IMR-90 (cell line): ENCODE data around the gene OAS1. TPM values are rescaled to one million over a fixed set of nuclear protein-coding genes. Genes with fewer than 3 reads are reported as not detected.
"Not testable (repeated sequence)": the region's sequence is repeated elsewhere in the genome, so short reads cannot be mapped to it uniquely, and the experiment has no call there.

Source experiments
- ATAC-seq: fragments of 200-7000 bp; cut with Tn5 transposase; 2 replicates; pipeline ENCODE4 v1.9.1; 2020; ENCODE audit warnings: low read depth, mild to moderate bottlenecking, moderate library complexity
- BruUV-seq: library from RNA; stranded (reverse); fragments of 400-500 nt; replicated peaks from 2 replicates; lab custom pipeline; 2021; lab: Mats Ljungman, UMichigan
- CTCF ChIA-PET: fragments of 300-600 bp; formaldehyde crosslinking; extraction: SDS; loops from one replicate; lab custom pipeline; 2021; ENCODE audit warnings: antibody characterized with exemption; lab: Yijun Ruan, JAX
- POLR2A ChIA-PET: fragments of 300-600 bp; sonication (Branson Sonifier 250); formaldehyde crosslinking; loops from one replicate; lab custom pipeline; 2022; ENCODE audit warnings: antibody characterized with exemption; ENCODE audit not compliant: unreplicated experiment; lab: Charles Lee
- DNase-seq: peaks from one replicate; pipeline ENCODE4 v3.0.0; 2013
- H2AFZ ChIP-seq: replicated peaks from 2 replicates; pipeline ENCODE3; 2013; ENCODE audit warnings: low read length, mild to moderate bottlenecking; ENCODE audit not compliant: poor library complexity
- H2AK5ac ChIP-seq: 2 replicates; pipeline ENCODE4 v1.6.1; 2013; ENCODE audit warnings: low read depth, low read length, inconsistent platforms
- H2AK9ac ChIP-seq: replicated peaks from 2 replicates; pipeline ENCODE3; 2013; ENCODE audit warnings: mild to moderate bottlenecking, low read depth, low read length, moderate library complexity; ENCODE audit not compliant: poor library complexity
- H2BK120ac ChIP-seq: 2 replicates; pipeline ENCODE4 v1.6.1; 2013; ENCODE audit warnings: low read depth, low read length, inconsistent platforms
- H2BK15ac ChIP-seq: 3 replicates; pipeline ENCODE4 v1.6.1; 2013; ENCODE audit warnings: low read depth, low read length, inconsistent platforms
- H2BK20ac ChIP-seq: 2 replicates; pipeline ENCODE4 v1.6.1; 2013; ENCODE audit warnings: low read depth, mild to moderate bottlenecking, inconsistent platforms, low read length, moderate library complexity
- H2BK5ac ChIP-seq: 2 replicates; pipeline ENCODE4 v1.6.1; 2013; ENCODE audit warnings: mild to moderate bottlenecking, low read depth, low read length, inconsistent platforms; ENCODE audit not compliant: poor library complexity, severe bottlenecking
- H3K14ac ChIP-seq: replicated peaks from 2 replicates; pipeline ENCODE4 v1.6.1; 2013; ENCODE audit warnings: low read depth, low read length, inconsistent platforms
- H3K18ac ChIP-seq: 2 replicates; pipeline ENCODE4 v1.6.1; 2013; ENCODE audit warnings: low read depth, low read length, control low read depth
- H3K23ac ChIP-seq: 2 replicates; pipeline ENCODE4 v1.6.1; 2013; ENCODE audit warnings: low read depth, low read length, inconsistent platforms
- H3K27ac ChIP-seq: 2 replicates; pipeline ENCODE4 v1.5.1; 2013; ENCODE audit warnings: mild to moderate bottlenecking, control low read depth, low read length; ENCODE audit not compliant: insufficient read depth
- H3K27me3 ChIP-seq: 2 replicates; pipeline ENCODE4 v1.6.1; 2013; ENCODE audit warnings: low read length; ENCODE audit not compliant: control insufficient read depth, insufficient read depth
- H3K36me3 ChIP-seq: 2 replicates; pipeline ENCODE4 v1.6.1; 2013; ENCODE audit warnings: low read length, mixed read lengths; ENCODE audit not compliant: control insufficient read depth, insufficient read depth
- H3K4ac ChIP-seq: 2 replicates; pipeline ENCODE4 v1.6.1; 2013; ENCODE audit warnings: low read depth, low read length, inconsistent platforms
- H3K4me1 ChIP-seq: 2 replicates; pipeline ENCODE4 v1.6.1; 2013; ENCODE audit warnings: low read length, mixed read lengths; ENCODE audit not compliant: control insufficient read depth, insufficient read depth
- H3K4me2 ChIP-seq: 2 replicates; pipeline ENCODE4 v1.6.1; 2013; ENCODE audit warnings: low read depth, mild to moderate bottlenecking, control low read depth, low read length, moderate library complexity
- H3K4me3 ChIP-seq: 2 replicates; pipeline ENCODE4 v1.5.1; 2013; ENCODE audit warnings: low read depth, mild to moderate bottlenecking, control low read depth, low read length, moderate library complexity; ENCODE audit not compliant: insufficient read depth
- H3K56ac ChIP-seq: 2 replicates; pipeline ENCODE4 v1.6.1; 2013; ENCODE audit warnings: low read length, inconsistent platforms; ENCODE audit not compliant: insufficient read depth; ENCODE audit errors: extremely low read depth
- H3K79me1 ChIP-seq, 2 experiments: 2 replicates each; pipeline ENCODE4 v1.6.1; 2013; ENCODE audit warnings: low read length in 2 of 2, inconsistent platforms in 1 of 2, low read depth in 1 of 2
- H3K9ac ChIP-seq: 2 replicates; pipeline ENCODE4 v1.6.1; 2013; ENCODE audit warnings: low read depth, low read length, control low read depth
- H3K9me1 ChIP-seq: 2 replicates; pipeline ENCODE4 v1.6.1; 2013; ENCODE audit warnings: low read length, inconsistent platforms; ENCODE audit not compliant: insufficient read depth
- H3K9me3 ChIP-seq: 2 replicates; pipeline ENCODE4 v1.6.1; 2013; ENCODE audit warnings: low read length; ENCODE audit not compliant: control insufficient read depth, insufficient read depth
- H4K20me1 ChIP-seq: 2 replicates; pipeline ENCODE4 v1.6.1; 2013; ENCODE audit warnings: low read length, inconsistent platforms; ENCODE audit not compliant: insufficient read depth
- H4K5ac ChIP-seq: 2 replicates; pipeline ENCODE4 v1.6.1; 2013; ENCODE audit warnings: mild to moderate bottlenecking, low read depth, low read length, control low read depth
- H4K8ac ChIP-seq, 2 experiments: 2 replicates each; pipeline ENCODE4 v1.6.1; 2013; ENCODE audit warnings: low read depth in 2 of 2, low read length in 2 of 2, control low read depth in 1 of 2, inconsistent platforms in 1 of 2
- H4K91ac ChIP-seq: 2 replicates; pipeline ENCODE4 v1.6.1; 2013; ENCODE audit warnings: low read depth, low read length, inconsistent platforms; ENCODE audit not compliant: insufficient read depth
- CHD1 ChIP-seq: IDR thresholded peaks from 2 replicates; pipeline ENCODE4 v1.6.1; 2012; ENCODE audit warnings: low read depth, low read length, improper control_type of control experiment
- FOS ChIP-seq: fragments of 150-350 bp; IDR thresholded peaks from 2 replicates; pipeline ENCODE4 v1.6.1; 2016; ENCODE audit warnings: low read depth, low read length
- MAFK ChIP-seq: IDR thresholded peaks from 2 replicates; pipeline ENCODE4 v1.6.1; 2012; ENCODE audit warnings: low read depth, low read length, improper control_type of control experiment
- NFE2L2 ChIP-seq: fragments of 150-350 bp; IDR thresholded peaks from 2 replicates; pipeline ENCODE4 v1.6.1; 2016; ENCODE audit warnings: low read depth, mild to moderate bottlenecking, low read length
- RCOR1 ChIP-seq: IDR thresholded peaks from 2 replicates; pipeline ENCODE4 v1.6.1; 2012; ENCODE audit warnings: mild to moderate bottlenecking, low read length, improper control_type of control experiment; ENCODE audit not compliant: insufficient replicate concordance
- USF2 ChIP-seq: fragments of 150-350 bp; IDR thresholded peaks from 2 replicates; pipeline ENCODE4 v1.6.1; 2017; ENCODE audit warnings: mild to moderate bottlenecking, antibody characterized with exemption, low read length, low read depth
- whole genome bisulfite sequencing, 2 experiments: methylation state at CpG; one replicate each; pipeline versions ENCODE4 v1.1.5 to v1.1.7; 2013; ENCODE audit warnings: missing lambda C conversion rate in 2 of 2; ENCODE audit not compliant: insufficient read length in 1 of 2; ENCODE audit errors: extremely low coverage in 2 of 2; 5-methylcytosine and 5-hydroxymethylcytosine counted together
- dilution Hi-C: fragments of 300-500 bp; cut with HindIII; formaldehyde crosslinking; loops from one replicate; pipeline ENCODE4 v1.14.3; 2018; ENCODE audit warnings: low sequenced_read_pairs; ENCODE audit not compliant: unreplicated experiment
- in situ Hi-C: fragments of 300-500 bp; cut with MboI; formaldehyde crosslinking; loops from 3 replicates; pipeline ENCODE4 v1.14.3; 2019; ENCODE audit warnings: low sequenced_read_pairs, inconsistent platforms, mixed read lengths
- intact Hi-C: fragments of 100-400 bp; cut with micrococcal nuclease; formaldehyde crosslinking; loops from 2 replicates; pipeline ENCODE4 v1.10.0; 2022
- polyA plus RNA-seq, 3 experiments: library from polyadenylated mRNA; depleted of rRNA; stranded (reverse); fragments of >200 nt; gene quantifications; 2 replicates each; pipeline ENCODE4 v1.2.3, GENCODE V29; 2012; ENCODE audit warnings: low replicate concordance in 1 of 3
- total RNA-seq: library from RNA; depleted of rRNA; stranded (reverse); fragments of >200 nt; gene quantifications from 2 replicates; pipeline ENCODE4 v1.2.3, GENCODE V29; 2012

The OAS1 gene
- total and polyA plus RNA-seq, 2 of the 4 experiments (the other 2 are of a cell fraction): not detected

DNA sequence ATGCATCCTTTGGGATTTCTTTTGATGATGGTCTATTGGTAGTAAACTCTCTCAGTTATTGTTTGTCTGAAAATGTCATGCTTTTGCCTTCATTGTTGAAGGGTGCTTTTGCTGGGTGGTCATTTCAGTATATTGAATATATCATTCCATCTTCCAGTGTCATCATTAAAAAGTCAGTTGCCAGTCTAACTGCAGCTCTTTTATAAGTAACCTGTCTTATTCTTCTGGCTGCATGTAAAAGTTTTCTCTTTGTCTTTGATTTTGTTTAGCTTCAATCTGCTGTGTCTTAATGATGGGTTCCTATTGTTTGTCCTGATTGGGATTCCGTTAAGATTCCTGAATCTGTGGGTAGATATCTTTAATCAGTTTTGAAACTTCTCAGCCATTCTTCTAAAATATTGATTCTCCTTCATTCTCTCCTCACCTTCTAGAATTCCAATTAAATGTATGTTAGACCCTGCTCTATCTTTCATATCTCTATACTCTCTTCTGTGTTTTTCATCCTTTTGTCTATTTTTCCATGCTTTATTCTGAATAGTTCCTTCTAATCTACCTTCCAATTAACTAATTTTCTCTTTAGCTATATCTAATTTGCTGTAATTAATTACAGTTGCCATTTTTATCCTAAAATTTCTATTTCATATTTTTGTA is 6.4 kb downstream of the OAS1 start:
- ChIA-PET CTCF (no interaction called here), POLR2A (no interaction called here)
- H2AK9ac ChIP-seq: no peak overlapping the region
- no peak overlapping the region for H3K4ac ChIP-seq
- H3K14ac ChIP-seq: no peak overlapping the region
- WGBS, 2 experiments: no CpG with 5 or more reads among the region's 1 CpG
- no peaks in the 10 kb centered on the region for H3K36me3 ChIP-seq
- H2AK5ac ChIP-seq: no peak overlapping the region
- no peaks in the 10 kb centered on the region for H3K4me1 ChIP-seq
- H2BK120ac ChIP-seq: no peak overlapping the region
- no peak overlapping the region for H3K4me3 ChIP-seq
- no peak overlapping the region for H3K9ac ChIP-seq
- in situ Hi-C loops (no loop called here), intact Hi-C loops (no loop called here), dilution Hi-C loops (no loop called here)
- no peaks in the 10 kb centered on the region for H4K20me1 ChIP-seq
- DNase-seq (no peak), ATAC-seq (no peak)
- H3K9me1 ChIP-seq: no peaks in the 10 kb centered on the region
- H2BK20ac ChIP-seq: no peak overlapping the region
- no peak overlapping the region for H4K91ac ChIP-seq
- no peak overlapping the region for H4K8ac ChIP-seq
- no peak overlapping the region for H2AFZ ChIP-seq
- H3K23ac ChIP-seq: no peak overlapping the region
- H3K27me3 ChIP-seq: no peaks in the 10 kb centered on the region
- H3K4me2 ChIP-seq: no peak overlapping the region
- TF ChIP-seq NFE2L2 (no peak), USF2 (no peak), CHD1 (no peak), FOS (no peak), RCOR1 (no peak), MAFK (no peak)
- no peak overlapping the region for H3K56ac ChIP-seq
- no peaks in the 10 kb centered on the region for H3K9me3 ChIP-seq
- H3K27ac ChIP-seq: no peak overlapping the region
- H2BK5ac ChIP-seq: no peak overlapping the region
- H2BK15ac ChIP-seq: no peak overlapping the region
- no TSS peak for BruUV-seq
- H4K5ac ChIP-seq: no peak overlapping the region
- no peaks in the 10 kb centered on the region for H3K79me1 ChIP-seq
- no peak overlapping the region for H3K18ac ChIP-seq

GRCh38 chr12:112913888-112914287 is 7.1 kb downstream of the OAS1 start:
- no CpG with 5 or more reads among the region's 2 CpGs for WGBS, 2 experiments
- POLR2A ChIA-PET, dilution Hi-C loops: not testable (repeated sequence)

More at GRCh38 chr12:112913888-112914287, 7.1 kb downstream of the OAS1 start:
- CTCF ChIA-PET, H2BK5ac ChIP-seq, H4K91ac ChIP-seq, H3K9ac ChIP-seq, H2BK15ac ChIP-seq, H3K23ac ChIP-seq, H2AK9ac ChIP-seq, H2BK20ac ChIP-seq, H3K27ac ChIP-seq, H3K79me1 ChIP-seq, H2BK120ac ChIP-seq, H3K4ac ChIP-seq, H3K9me1 ChIP-seq, ATAC-seq, H3K36me3 ChIP-seq, H4K8ac ChIP-seq, H3K27me3 ChIP-seq, DNase-seq, intact Hi-C loops, H4K5ac ChIP-seq, H3K14ac ChIP-seq, H3K56ac ChIP-seq, H3K4me1 ChIP-seq, H3K18ac ChIP-seq, H3K4me2 ChIP-seq, H2AFZ ChIP-seq, in situ Hi-C loops, BruUV-seq, H2AK5ac ChIP-seq, H3K9me3 ChIP-seq, H3K4me3 ChIP-seq, H4K20me1 ChIP-seq: not testable (repeated sequence)
